ENCODE measurements around the gene VPS50.

- TF ChIP-seq REST (IDR thresholded peaks at IDR 0.05; ENCODE audit: low read depth), result no peak
- TF ChIP-seq NFIC (IDR thresholded peaks at IDR 0.05), result no peak
- TF ChIP-seq, protein P1, sequence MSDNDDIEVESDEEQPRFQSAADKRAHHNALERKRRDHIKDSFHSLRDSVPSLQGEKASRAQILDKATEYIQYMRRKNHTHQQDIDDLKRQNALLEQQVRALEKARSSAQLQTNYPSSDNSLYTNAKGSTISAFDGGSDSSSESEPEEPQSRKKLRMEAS (IDR thresholded peaks at IDR 0.05), result no peak
- TF ChIP-seq YY1 (IDR thresholded peaks at IDR 0.05; ENCODE audit: low read depth), result no peak
- no peak for TF ChIP-seq RAD21 (IDR thresholded peaks at IDR 0.05; ENCODE audit: low read depth)
- no peak for TF ChIP-seq EGR1 (IDR thresholded peaks at IDR 0.05)
- no peak for TF ChIP-seq EP300 (IDR thresholded peaks at IDR 0.05; ENCODE audit: borderline replicate concordance)
- TF ChIP-seq CEBPB (IDR thresholded peaks at IDR 0.05), result no peak
- TF ChIP-seq FOXM1 (IDR thresholded peaks at IDR 0.05; ENCODE audit: borderline replicate concordance, low read depth), result no peak
- TF ChIP-seq TCF12 (IDR thresholded peaks at IDR 0.05; ENCODE audit: low read depth), result no peak
- TF ChIP-seq TAF1 (IDR thresholded peaks at IDR 0.05; ENCODE audit: low read depth), result no peak
- TF ChIP-seq USF1 (IDR thresholded peaks at IDR 0.05), result no peak
Observed at GRCh38 chr7:93301736-93302135, 69.6 kb downstream of the VPS50 start.
